ENCODE measurements around the gene CEP20. TPM values are rescaled to one million over a fixed set of nuclear protein-coding genes. Genes with fewer than 3 reads are reported as not detected.

CEP20 gene
- total RNA-seq, 1 donor from 2014 or later = 101 TPM

- peaks cover 7% of the 10 kb centered on the region for H3K27me3 Mint-ChIP-seq (ENCODE audit: insufficient read depth, low read depth)
- Histone ChIP-seq H3K36me3 (no peaks in the 10 kb centered on the region), H3F3A (ENCODE audit: low read depth) (no peaks in the 10 kb centered on the region), H3K9me3 (ENCODE audit: low read depth) (no peaks in the 10 kb centered on the region), H4K20me1 (ENCODE audit: low read depth) (no peaks in the 10 kb centered on the region), H3K27me3 (no peaks in the 10 kb centered on the region), H3K79me2 (ENCODE audit: low read depth) (no peaks in the 10 kb centered on the region), H3K4me2 (no peak overlapping the region), H3K27ac (no peak overlapping the region), H3K4me3 (no peak overlapping the region), H2AFZ (replicated peaks) (no peak overlapping the region), H3K9ac (no peak overlapping the region), H3K4me1 (no peaks in the 10 kb centered on the region)
- no peak overlapping the region for H3K4me3 Mint-ChIP-seq
- no peaks in the 10 kb centered on the region for H3K9me3 Mint-ChIP-seq
- no peaks in the 10 kb centered on the region for H3K4me1 Mint-ChIP-seq
- H3K27ac Mint-ChIP-seq = no peak overlapping the region
- no peaks in the 10 kb centered on the region for H3K36me3 Mint-ChIP-seq
- no peak for DNase-seq (ENCODE audit: low spot score)
- no peak for TF ChIP-seq EZH2 (IDR thresholded peaks at IDR 0.05)
- TF ChIP-seq CTCF (IDR thresholded peaks at IDR 0.05) = no peak
- TF ChIP-seq EZH2phosphoT487 (IDR thresholded peaks at IDR 0.05) = no peak
Observed at GRCh38 chr16:15900357-15900756, 12.0 kb upstream of the CEP20 start.

- no peak overlapping the region for H3K27ac Mint-ChIP-seq
Observed at GRCh38 chr16:15899538-15900100, 11.2 kb upstream of the CEP20 start.

GRCh38 chr16:15898654-15899053 lies 10.3 kb upstream of the CEP20 start:
- H3K9ac ChIP-seq = no peak overlapping the region
- no peak overlapping the region for H3K4me2 ChIP-seq
- Mint-ChIP-seq H3K4me1 (no peaks in the 10 kb centered on the region), H3K36me3 (no peaks in the 10 kb centered on the region), H3K9me3 (no peaks in the 10 kb centered on the region), H3K27ac (no peak overlapping the region), H3K4me3 (no peak overlapping the region), H3K27me3 (ENCODE audit: insufficient read depth, low read depth) (peaks cover 7% of the 10 kb centered on the region)
- no peaks in the 10 kb centered on the region for H3K79me2 ChIP-seq (ENCODE audit: low read depth)
- H3F3A ChIP-seq (ENCODE audit: low read depth) = no peaks in the 10 kb centered on the region
- no peaks in the 10 kb centered on the region for H3K36me3 ChIP-seq
- H3K9me3 ChIP-seq (ENCODE audit: low read depth) = no peaks in the 10 kb centered on the region
- TF ChIP-seq CTCF (IDR thresholded peaks at IDR 0.05) (no peak), EZH2 (IDR thresholded peaks at IDR 0.05) (no peak), EZH2phosphoT487 (IDR thresholded peaks at IDR 0.05) (no peak)
- no peak for DNase-seq (ENCODE audit: low spot score)
- H4K20me1 ChIP-seq (ENCODE audit: low read depth) = no peaks in the 10 kb centered on the region
- H3K4me3 ChIP-seq = no peak overlapping the region
- no peak overlapping the region for H3K27ac ChIP-seq
- H2AFZ ChIP-seq (replicated peaks) = no peak overlapping the region
- no peaks in the 10 kb centered on the region for H3K4me1 ChIP-seq
- H3K27me3 ChIP-seq = no peaks in the 10 kb centered on the region

More at GRCh38 chr16:15899538-15900100, 11.2 kb upstream of the CEP20 start:
- no peak for DNase-seq (ENCODE audit: low spot score)
- H3K9me3 Mint-ChIP-seq = no peaks in the 10 kb centered on the region
- no peaks in the 10 kb centered on the region for H3K27me3 ChIP-seq
- TF ChIP-seq EZH2 (IDR thresholded peaks at IDR 0.05) (no peak), EZH2phosphoT487 (IDR thresholded peaks at IDR 0.05) (no peak), CTCF (IDR thresholded peaks at IDR 0.05) (no peak)
- H3K36me3 ChIP-seq = no peaks in the 10 kb centered on the region
- no peaks in the 10 kb centered on the region for H4K20me1 ChIP-seq (ENCODE audit: low read depth)
- H3F3A ChIP-seq (ENCODE audit: low read depth) = no peaks in the 10 kb centered on the region
- no peaks in the 10 kb centered on the region for H3K36me3 Mint-ChIP-seq
- no peak overlapping the region for H3K4me2 ChIP-seq
- no peak overlapping the region for H3K27ac ChIP-seq
- no peak overlapping the region for H3K9ac ChIP-seq
- H3K79me2 ChIP-seq (ENCODE audit: low read depth) = no peaks in the 10 kb centered on the region
- peak overlapping the region; percentile 13 for H2AFZ ChIP-seq (replicated peaks)
- peaks cover 7% of the 10 kb centered on the region for H3K27me3 Mint-ChIP-seq (ENCODE audit: insufficient read depth, low read depth)
- H3K4me1 ChIP-seq = no peaks in the 10 kb centered on the region
- no peak overlapping the region for H3K4me3 Mint-ChIP-seq
- no peak overlapping the region for H3K4me3 ChIP-seq
- no peaks in the 10 kb centered on the region for H3K9me3 ChIP-seq (ENCODE audit: low read depth)
- no peaks in the 10 kb centered on the region for H3K4me1 Mint-ChIP-seq
